ENCODE measurements around the gene KNDC1.

Gene KNDC1

GRCh38 chr10:133130602-133131001 is 29.4 kb upstream of the KNDC1 start:
- no peak for TF ChIP-seq CTCF (IDR thresholded peaks at IDR 0.05; ENCODE audit: extremely low read depth, insufficient read depth, missing control alignments)
- in situ Hi-C loops (cut with MboI; ENCODE audit: low pct_unique_long_range_greater_than_20kb, low sequenced_read_pairs, unreplicated experiment), result no loop called here
- DNase-seq (ENCODE audit: low spot score), result no peak

GRCh38 chr10:133131053-133131452 is 29.0 kb upstream of the KNDC1 start:
- in situ Hi-C loops (cut with MboI; ENCODE audit: low pct_unique_long_range_greater_than_20kb, low sequenced_read_pairs, unreplicated experiment), result no loop called here
- no peak for TF ChIP-seq CTCF (IDR thresholded peaks at IDR 0.05; ENCODE audit: extremely low read depth, insufficient read depth, missing control alignments)

GRCh38 chr10:133131734-133132472 is 28.1 kb upstream of the KNDC1 start:
- no peak for DNase-seq (ENCODE audit: low spot score)
- in situ Hi-C loops (cut with MboI; ENCODE audit: low pct_unique_long_range_greater_than_20kb, low sequenced_read_pairs, unreplicated experiment), result no loop called here
- TF ChIP-seq CTCF (IDR thresholded peaks at IDR 0.05; ENCODE audit: extremely low read depth, insufficient read depth, missing control alignments), result no peak

More at GRCh38 chr10:133131053-133131452, 29.0 kb upstream of the KNDC1 start:
- DNase-seq (ENCODE audit: low spot score), result no peak

- in situ Hi-C loops (cut with MboI; ENCODE audit: low pct_unique_long_range_greater_than_20kb, low sequenced_read_pairs, unreplicated experiment), result no loop called here
- no peak for TF ChIP-seq CTCF (IDR thresholded peaks at IDR 0.05; ENCODE audit: extremely low read depth, insufficient read depth, missing control alignments)
- no peak for DNase-seq (ENCODE audit: low spot score)
Measured at GRCh38 chr10:133132473-133133291, 27.3 kb upstream of the KNDC1 start.

GRCh38 chr10:133133471-133134231 is 26.4 kb upstream of the KNDC1 start:
- TF ChIP-seq CTCF (IDR thresholded peaks at IDR 0.05; ENCODE audit: extremely low read depth, insufficient read depth, missing control alignments), result no peak
- DNase-seq (ENCODE audit: low spot score), result no peak
- in situ Hi-C loops (cut with MboI; ENCODE audit: low pct_unique_long_range_greater_than_20kb, low sequenced_read_pairs, unreplicated experiment), result no loop called here

GRCh38 chr10:133134411-133135115 is 25.5 kb upstream of the KNDC1 start:
- in situ Hi-C loops (cut with MboI; ENCODE audit: low pct_unique_long_range_greater_than_20kb, low sequenced_read_pairs, unreplicated experiment), result no loop called here
- no peak for TF ChIP-seq CTCF (IDR thresholded peaks at IDR 0.05; ENCODE audit: extremely low read depth, insufficient read depth, missing control alignments)
- no peak for DNase-seq (ENCODE audit: low spot score)
